HG02981 (cell line): Measurements from ENCODE around the gene KLF12.

ENCODE experiments used
- ATAC-seq: cut with Tn5 transposase; IDR thresholded peaks from one replicate; pipeline ENCODE4 v1.9.1; 2021; ENCODE audit warnings: mild to moderate bottlenecking, moderate library complexity; ENCODE audit not compliant: unreplicated experiment

The KLF12 gene

DNA sequence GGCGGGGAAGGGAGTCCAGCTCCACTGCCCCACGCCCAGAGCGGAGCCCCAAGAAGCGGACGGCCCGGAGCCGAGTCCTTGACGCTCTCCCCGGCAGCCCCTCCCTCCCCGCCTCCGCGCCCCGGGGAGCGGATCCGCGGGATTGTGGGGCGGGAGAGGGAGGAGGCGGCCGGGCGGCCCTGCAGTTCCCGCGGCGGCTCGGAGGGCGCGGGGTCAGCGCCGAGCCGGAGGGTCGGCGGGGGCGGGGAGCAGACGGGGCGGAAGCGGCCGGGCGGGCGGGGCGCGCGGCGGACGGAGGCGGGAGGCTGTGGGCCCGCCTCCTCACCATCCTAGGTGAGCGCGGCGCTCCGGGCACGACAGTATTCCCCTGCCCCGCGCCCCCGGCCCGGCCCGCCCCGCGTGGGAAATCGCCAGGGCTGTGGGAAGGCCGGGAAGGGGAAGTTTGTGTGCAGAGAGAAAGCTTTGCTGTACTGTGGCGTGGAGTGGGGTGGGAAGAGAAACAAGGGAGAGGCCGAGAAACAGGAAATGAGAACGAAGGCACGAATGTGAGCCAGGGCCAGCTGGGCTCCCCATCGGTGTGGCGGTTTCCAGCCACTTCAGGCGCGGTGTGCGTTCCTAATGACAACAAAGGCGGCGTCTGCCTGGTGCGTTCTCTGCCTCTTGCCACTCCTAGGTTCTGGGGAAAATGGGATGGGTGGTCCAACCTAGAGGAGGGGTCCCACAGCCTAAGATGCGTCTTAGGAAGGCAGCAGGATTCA lies 1.3 kb upstream of the KLF12 start:
- peak; percentile 40 for ATAC-seq

DNA sequence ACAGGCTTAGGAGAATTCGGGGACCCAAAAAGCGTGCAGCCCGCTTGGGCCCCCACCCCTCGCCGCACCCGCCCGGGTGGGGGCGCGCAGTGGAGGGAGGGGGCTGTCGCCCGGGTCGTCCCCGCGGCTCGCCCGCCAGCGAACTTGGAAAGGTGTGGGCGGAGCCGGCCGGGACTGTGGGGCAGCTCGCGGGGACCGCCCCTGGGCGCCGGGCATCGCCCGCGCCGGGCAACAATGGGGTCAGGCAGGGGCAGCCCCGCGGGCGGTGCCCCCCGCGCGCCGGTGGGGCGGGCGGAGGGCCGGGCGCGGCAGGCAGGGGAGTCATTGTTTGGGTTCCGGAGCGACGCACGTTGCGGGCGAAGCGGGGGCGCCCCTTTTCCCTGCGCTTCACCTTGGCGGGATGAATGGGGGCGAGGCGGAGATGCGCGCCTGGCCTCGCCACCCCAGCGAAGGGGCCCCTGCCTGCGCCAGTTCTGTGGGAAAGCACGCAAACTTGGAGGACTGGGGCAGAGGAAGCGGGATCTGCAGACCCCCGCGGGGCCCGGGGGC lies 647 bp upstream of the KLF12 start:
- peak; percentile 17 for ATAC-seq

DNA sequence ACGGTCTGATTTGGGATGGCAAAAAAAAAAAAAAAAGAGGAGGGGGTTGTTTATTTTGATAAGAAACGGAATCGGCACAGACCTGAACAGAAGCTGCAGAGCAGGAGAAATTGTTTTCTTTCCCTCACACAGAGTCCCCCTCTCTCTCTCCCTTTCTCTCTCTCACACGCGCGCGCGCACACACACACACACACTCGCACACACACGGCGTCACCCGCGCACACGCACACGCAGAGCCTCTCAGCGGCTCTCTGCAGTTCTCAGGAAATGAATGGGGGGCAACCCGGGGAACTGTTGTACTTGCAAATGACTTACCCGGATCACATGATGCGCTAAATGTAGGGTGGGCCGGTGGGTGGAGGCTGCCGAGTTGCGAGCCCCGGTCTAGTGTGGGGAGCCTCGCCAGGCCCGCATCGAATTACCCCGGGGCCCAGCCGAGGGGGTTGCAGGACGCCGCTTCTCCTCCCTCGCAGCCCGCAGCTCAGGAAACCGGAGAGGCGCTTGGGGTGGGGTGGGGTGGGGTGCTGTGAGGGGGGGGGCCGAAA lies 475 bp downstream of the KLF12 start:
- peak; percentile 41 for ATAC-seq

DNA sequence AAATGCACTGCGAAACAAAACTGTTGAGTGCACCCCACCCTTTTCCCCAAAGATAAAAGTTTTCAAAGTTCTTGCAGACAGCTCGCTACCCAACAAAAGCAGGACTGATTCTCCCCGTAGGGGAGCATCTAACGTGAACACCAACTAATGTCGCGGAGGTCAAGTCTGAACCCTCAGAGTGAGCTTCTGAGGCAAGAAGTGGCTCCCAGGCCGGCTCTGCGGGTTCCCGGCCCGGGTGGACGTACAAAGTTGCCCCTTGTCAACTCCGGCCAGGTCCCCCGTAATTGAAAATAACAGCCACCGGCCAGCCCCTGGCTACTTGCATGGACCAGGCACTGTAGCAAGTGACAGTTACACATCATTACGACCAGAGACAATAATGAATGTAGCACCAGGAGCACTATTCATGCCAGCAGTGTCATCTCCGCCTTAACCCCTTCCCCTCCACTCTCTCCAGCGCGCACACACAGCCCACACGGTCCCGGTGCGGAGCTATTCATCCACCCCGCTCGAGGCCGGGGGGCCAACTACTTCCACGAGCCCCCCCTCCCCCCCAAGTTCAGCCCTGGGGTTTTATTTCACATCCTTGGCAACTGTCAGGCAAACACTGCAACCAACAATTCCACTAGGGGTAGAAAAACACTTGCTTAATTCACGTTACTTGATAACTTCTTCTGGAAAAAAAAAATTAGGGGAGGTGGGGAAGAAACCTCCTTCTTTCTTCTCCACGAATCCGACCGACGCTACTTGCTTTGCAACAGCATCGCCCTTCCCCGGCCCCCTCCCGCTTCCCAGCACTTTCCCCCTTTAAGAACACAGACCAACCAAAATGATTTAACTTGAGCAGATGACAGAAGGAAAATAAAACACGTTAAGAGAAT lies 1.2 kb downstream of the KLF12 start:
- no peak for ATAC-seq

DNA sequence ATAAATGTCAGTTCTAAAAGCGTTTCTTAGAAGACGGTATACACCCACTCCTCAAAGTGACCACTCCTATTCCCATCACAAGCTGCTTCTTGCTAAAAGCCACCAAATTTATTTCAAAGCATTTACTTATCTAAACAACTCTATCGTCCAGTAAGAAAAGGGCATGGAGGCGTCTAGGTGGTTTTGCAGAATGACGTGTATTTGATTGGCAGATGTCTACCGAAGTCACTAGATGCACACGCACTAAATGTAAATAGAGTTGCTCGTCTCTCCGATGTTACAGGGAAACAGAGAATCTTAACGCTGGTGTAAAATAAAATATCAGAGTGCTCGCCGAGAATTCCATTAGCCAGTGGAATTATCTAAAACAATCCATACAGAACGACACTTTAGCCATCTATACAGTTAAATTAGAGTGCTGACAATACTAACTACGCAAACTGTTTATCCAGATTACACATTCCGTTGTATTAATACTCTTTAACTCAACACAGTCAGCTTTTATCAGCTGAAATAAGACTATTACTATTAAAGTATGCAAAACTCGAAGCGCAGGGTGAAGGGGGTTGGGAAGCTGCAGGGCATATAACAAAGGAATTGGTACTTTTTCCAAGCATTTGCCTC lies 1.9 kb downstream of the KLF12 start:
- ATAC-seq = no peak

DNA sequence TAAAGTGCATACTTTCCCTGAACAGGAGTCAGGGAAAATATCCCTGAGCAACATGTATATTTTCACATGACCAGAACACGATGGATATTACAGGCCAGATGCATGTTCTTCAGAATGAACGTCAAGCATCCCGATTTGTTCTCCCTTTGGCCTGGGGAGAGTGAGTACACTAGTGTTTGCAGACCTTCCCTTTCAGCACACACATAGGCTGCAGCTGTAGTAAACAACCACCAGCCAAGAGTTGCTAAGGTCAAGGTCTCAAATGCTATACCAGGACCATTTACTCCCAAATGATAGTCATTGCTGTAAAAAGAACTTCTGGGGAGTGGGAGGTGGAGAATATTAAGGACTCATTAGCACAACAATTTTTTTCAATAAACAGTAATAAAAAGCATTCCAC lies 3.0 kb downstream of the KLF12 start:
- ATAC-seq = no peak

DNA sequence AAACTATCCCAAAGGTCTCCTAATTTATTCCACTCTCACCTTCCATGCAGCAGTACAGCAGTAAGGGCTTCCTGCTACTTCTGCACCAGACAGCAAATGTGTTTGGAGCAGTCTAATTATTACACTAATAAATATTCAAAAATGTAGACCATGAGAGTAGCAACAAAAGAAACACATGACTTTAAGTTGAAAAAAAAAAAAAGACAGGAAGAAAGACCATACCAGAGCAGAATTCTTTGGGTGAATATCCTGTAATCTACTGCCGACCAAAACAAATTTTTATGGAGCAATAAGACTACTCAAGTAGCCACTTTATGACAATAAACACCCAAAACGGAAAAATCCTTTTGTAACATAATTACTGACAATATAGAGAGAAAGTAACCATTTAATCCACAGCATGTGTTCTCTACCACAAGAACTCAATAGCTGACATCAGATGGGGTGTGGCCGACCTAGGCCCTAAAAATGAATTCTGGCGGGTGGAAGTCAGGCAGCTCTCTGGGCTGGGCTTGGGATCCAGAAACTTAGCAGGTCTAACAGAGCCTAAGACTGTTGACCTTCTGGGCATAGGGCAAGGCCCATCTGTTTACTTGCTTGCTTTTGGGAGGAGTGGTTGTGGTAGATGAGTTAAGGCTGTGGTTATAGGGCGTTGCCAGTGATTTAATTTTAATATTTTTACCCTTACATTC lies 4.6 kb downstream of the KLF12 start:
- ATAC-seq = no peak

DNA sequence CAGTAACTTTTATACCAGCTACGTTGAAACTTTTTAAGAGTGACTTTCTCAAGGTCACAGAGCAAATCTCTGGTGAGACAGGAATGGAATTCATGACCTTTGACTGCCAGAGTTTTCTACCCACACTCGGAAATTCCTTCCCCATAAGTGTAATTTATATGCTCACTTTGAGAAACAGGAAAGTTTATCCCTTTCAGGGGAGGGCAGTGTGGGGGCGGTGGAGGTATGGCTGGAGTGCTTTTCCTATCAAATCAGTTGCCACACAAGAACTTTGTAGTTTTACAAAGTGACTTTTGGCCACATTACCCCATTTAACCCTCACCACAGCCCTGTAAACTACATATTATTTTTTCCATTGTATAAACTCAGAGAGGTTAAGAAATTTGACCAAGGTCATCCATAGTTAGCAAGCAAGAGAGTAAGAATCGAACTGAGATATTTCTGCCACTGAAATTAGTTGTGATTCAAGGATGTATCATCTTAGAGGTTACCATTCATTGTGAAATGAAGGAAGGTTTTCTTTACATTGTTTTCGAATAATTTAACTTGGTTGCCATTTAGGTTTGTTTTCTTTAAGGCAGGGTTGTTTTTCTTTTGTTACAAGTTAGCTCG lies 5.9 kb downstream of the KLF12 start:
- no peak for ATAC-seq

DNA sequence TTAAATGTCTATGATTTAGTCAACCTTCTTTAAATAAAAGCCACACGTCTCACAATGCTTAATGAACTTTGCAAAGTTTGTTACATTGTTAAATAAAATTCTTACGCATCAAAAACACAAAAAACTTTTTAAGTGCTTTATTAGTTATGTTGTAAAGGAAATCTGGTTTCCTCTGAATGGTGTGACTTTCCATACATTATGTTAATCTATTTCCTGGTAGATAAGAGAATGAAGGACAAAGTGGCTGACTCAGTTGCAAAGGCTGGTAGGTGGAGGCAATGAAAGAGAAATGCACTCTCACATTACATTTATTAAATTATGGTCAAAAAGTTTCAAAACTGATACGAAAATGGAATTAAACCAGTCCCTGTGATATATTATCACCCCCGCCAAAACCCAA lies 15.9 kb downstream of the KLF12 start:
- no peak for ATAC-seq

- no peak for ATAC-seq
Measured at GRCh38 chr13:74117207-74117705, 16.9 kb downstream of the KLF12 start.

GRCh38 chr13:74115133-74115532 lies 19.1 kb downstream of the KLF12 start:
- ATAC-seq = no peak

GRCh38 chr13:74114641-74115040 lies 19.6 kb downstream of the KLF12 start:
- ATAC-seq = no peak

DNA sequence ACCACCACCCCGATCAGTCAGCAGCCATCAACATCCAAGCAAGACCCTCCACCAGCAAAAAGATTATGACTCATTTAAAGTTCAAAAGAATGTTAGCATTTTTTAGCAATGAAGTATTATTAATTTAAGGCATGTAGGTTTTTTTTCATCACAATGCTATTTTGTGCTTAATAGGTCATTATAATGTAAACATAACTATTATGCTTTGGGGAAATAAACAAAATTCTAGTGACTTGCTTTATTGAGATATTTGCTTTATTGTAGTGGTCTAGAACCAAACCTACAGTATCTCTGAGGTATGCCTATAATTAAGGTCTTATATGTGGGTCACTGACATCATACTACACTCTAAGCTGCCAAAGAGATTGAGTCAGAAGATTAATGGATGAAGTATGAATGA lies 20.0 kb downstream of the KLF12 start:
- no peak for ATAC-seq

- ATAC-seq = no peak
Measured at GRCh38 chr13:74111901-74112824, 22.0 kb downstream of the KLF12 start.

DNA sequence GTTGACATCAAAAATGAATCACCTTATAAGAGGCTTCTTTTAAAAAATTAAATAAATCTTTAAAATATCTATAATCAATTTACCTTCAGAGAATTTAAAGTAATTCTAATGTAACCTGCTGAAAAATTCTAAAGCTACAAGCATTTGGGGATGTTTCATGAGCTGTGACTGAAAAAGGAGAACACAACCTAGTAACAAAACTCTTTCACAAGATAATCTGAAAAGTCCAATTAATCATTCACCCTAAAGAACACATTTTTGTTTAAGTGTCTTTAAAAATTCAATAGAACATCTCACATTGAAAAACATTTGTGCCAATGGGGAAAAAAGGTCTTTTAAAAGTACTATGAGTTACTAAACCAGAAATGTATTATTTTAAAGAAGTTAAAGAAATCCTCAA lies 22.8 kb downstream of the KLF12 start:
- ATAC-seq = peak; percentile 50

- ATAC-seq = no peak
Measured at GRCh38 chr13:74110053-74110452, 24.2 kb downstream of the KLF12 start.

GRCh38 chr13:74107598-74107997 lies 26.6 kb downstream of the KLF12 start:
- ATAC-seq = no peak

- no peak for ATAC-seq
Measured at GRCh38 chr13:74105871-74106270, 28.3 kb downstream of the KLF12 start.
